ENCODE data around the gene CRYGN. TPM values are rescaled to one million over a fixed set of nuclear protein-coding genes. Genes with fewer than 3 reads are reported as not detected.

Gene CRYGN
- total and polyA plus RNA-seq, 8 donors: not detected

DNA sequence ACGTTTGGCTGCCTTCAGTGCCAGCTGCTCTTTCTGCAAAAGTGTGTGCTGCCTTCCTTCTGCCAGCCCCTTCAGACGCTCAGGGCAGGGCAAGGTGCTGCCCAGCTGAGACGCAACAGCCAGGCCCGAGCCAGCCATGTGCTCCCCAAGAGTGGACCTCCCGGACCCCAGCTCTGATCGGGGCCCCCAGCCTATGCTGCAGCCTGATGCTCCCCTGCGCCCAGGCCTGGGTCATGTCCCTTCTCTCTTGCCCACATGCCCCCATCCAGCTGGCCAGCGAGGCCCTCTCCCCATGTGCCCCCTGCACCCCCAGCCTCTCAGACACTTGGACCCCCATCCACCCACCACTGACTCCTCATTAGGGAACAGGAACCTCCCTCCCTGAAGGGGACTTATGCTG, 47.9 kb downstream of the CRYGN start:
- no peak for DNase-seq
- Histone ChIP-seq H3K27ac (no peak overlapping the region), H3K4me1 (peaks cover 0 to 4% (median 0%) of the 10 kb centered on the region in 4 donors), H3K4me3 (no peak overlapping the region), H3K9me3 (no peaks in the 10 kb centered on the region), H3K27me3 (peaks cover 0 to 23% (median 0%) of the 10 kb centered on the region in 3 donors), H3K36me3 (no peaks in the 10 kb centered on the region)
- intact Hi-C loops (cut with DNase I; ENCODE audit: low total_unique reads): no loop called here
- WGBS, 5 donors: 80 to 88% (median 81%) methylated on average over 7 to 8 of the region's 8 CpGs
- TF ChIP-seq, protein P1, sequence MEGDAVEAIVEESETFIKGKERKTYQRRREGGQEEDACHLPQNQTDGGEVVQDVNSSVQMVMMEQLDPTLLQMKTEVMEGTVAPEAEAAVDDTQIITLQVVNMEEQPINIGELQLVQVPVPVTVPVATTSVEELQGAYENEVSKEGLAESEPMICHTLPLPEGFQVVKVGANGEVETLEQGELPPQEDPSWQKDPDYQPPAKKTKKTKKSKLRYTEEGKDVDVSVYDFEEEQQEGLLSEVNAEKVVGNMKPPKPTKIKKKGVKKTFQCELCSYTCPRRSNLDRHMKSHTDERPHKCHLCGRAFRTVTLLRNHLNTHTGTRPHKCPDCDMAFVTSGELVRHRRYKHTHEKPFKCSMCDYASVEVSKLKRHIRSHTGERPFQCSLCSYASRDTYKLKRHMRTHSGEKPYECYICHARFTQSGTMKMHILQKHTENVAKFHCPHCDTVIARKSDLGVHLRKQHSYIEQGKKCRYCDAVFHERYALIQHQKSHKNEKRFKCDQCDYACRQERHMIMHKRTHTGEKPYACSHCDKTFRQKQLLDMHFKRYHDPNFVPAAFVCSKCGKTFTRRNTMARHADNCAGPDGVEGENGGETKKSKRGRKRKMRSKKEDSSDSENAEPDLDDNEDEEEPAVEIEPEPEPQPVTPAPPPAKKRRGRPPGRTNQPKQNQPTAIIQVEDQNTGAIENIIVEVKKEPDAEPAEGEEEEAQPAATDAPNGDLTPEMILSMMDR (IDR thresholded peaks at IDR 0.05): no peak
- TF ChIP-seq POLR2A (IDR thresholded peaks at IDR 0.05): no peak

GRCh38 chr7:151391358-151391730, 48.6 kb downstream of the CRYGN start:
- Histone ChIP-seq H3K27me3 (peaks cover 0 to 23% (median 0%) of the 10 kb centered on the region in 3 donors), H3K9me3 (no peaks in the 10 kb centered on the region), H3K4me3 (no peak overlapping the region), H3K36me3 (no peaks in the 10 kb centered on the region), H3K4me1 (peaks cover 0 to 5% (median 2%) of the 10 kb centered on the region in 4 donors), H3K27ac (no peak overlapping the region)
- intact Hi-C loops (cut with DNase I; ENCODE audit: low total_unique reads): no loop called here
- no peak for DNase-seq
- WGBS, 5 donors: 88 to 94% (median 89%) methylated on average over 4 to 9 of the region's 9 CpGs
- no peak for TF ChIP-seq POLR2AphosphoS5 (IDR thresholded peaks at IDR 0.05)
- no peak for TF ChIP-seq EP300 (IDR thresholded peaks at IDR 0.05)
- TF ChIP-seq POLR2A (IDR thresholded peaks at IDR 0.05): no peak
- TF ChIP-seq, protein P1 (IDR thresholded peaks at IDR 0.05): no peak

- Histone ChIP-seq H3K36me3 (no peaks in the 10 kb centered on the region), H3K27ac (no peak overlapping the region), H3K9me3 (no peaks in the 10 kb centered on the region), H3K27me3 (peaks cover 0 to 23% (median 0%) of the 10 kb centered on the region in 3 donors), H3K4me1 (peaks cover 0 to 7% (median 5%) of the 10 kb centered on the region in 4 donors), H3K4me3 (no peak overlapping the region)
- WGBS, 5 donors: 77 to 81% (median 79%) methylated on average over 23 to 25 of the region's 25 CpGs
- TF ChIP-seq EP300 (IDR thresholded peaks at IDR 0.05): no peak
- no peak for TF ChIP-seq POLR2AphosphoS5 (IDR thresholded peaks at IDR 0.05)
- TF ChIP-seq, protein P1 (IDR thresholded peaks at IDR 0.05): no peak
- no peak for TF ChIP-seq POLR2A (IDR thresholded peaks at IDR 0.05)
- intact Hi-C loops (cut with DNase I; ENCODE audit: low total_unique reads): no loop called here
- DNase-seq: no peak
These were observed 49.2 kb downstream of the CRYGN start for GRCh38 chr7:151390598-151391357.

DNA sequence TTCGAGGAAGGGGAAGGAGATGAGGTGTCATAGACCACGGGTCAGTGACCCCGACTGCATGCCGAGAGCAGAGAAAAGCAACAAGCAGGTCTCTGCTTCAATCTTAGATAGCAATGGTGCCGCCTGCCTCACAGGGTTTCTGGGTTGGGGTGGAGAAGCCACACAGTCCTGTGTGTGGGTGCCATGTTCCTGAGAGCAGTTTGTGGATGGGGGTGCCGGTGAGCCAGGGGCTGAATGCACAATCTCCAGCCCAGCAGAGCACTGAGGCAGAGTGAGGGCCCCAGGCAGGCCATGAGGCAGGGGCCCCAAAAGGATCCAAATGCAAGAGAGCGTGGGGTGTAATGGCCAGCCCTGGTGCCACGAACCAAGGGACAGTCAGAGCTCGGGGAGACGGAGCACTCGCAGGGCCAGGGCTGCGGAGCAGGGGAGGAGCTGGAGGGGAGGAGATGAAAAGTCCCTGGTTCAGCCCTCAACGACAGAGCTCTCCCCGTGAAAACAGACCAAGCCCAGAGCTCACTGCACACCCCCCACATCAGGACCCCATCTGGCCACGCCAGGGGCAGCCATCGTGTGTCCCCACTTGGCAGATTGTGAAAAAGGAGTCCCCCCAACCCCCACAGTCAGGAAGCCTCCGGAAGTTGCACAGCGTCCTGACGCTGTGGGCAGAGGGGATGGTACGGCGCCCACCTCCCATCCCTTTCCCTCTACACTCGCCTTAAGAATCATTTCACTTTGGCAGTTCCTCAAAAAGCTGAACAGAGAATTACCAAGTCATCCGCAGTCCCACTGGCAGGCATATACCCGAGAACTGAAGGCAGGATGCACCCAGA, 50.0 kb downstream of the CRYGN start:
- intact Hi-C loops (cut with DNase I; ENCODE audit: low total_unique reads): no loop called here
- Histone ChIP-seq H3K36me3 (no peaks in the 10 kb centered on the region), H3K4me1 (peaks cover 0 to 7% (median 5%) of the 10 kb centered on the region in 4 donors), H3K27ac (no peak overlapping the region), H3K4me3 (no peak overlapping the region), H3K27me3 (peaks cover 0 to 26% (median 0%) of the 10 kb centered on the region in 3 donors), H3K9me3 (no peaks in the 10 kb centered on the region)
- 85 to 88% (median 86%) methylated on average over 24 of the region's 24 CpGs for WGBS, 5 donors
- no peak for DNase-seq
- TF ChIP-seq POLR2AphosphoS5 (IDR thresholded peaks at IDR 0.05) (no peak), EP300 (IDR thresholded peaks at IDR 0.05) (no peak), POLR2A (IDR thresholded peaks at IDR 0.05) (no peak)
- TF ChIP-seq, protein P1 (IDR thresholded peaks at IDR 0.05): no peak

All from stomach (tissue), 9 donors.